ENCODE data around the gene LTB4R.

The LTB4R gene

GRCh38 chr14:24283796-24284460 lies 27.4 kb upstream of the LTB4R start:
- no peak for TF ChIP-seq CTCF (IDR thresholded peaks at IDR 0.05; ENCODE audit: control insufficient read depth, extremely low read depth, insufficient read depth)

GRCh38 chr14:24284501-24285035 lies 26.7 kb upstream of the LTB4R start:
- H3K4me3 ChIP-seq (ENCODE audit: low read depth, low read length): no peak overlapping the region
- no peak for TF ChIP-seq CTCF (IDR thresholded peaks at IDR 0.05; ENCODE audit: control insufficient read depth, extremely low read depth, insufficient read depth)
- no peak for DNase-seq (ENCODE audit: low read depth)

More at GRCh38 chr14:24283796-24284460, 27.4 kb upstream of the LTB4R start:
- no peak for DNase-seq (ENCODE audit: low read depth)
- H3K4me3 ChIP-seq (ENCODE audit: low read depth, low read length): no peak overlapping the region

- no peak overlapping the region for H3K4me3 ChIP-seq (ENCODE audit: low read depth, low read length)
- DNase-seq (ENCODE audit: low read depth): no peak
- TF ChIP-seq CTCF (IDR thresholded peaks at IDR 0.05; ENCODE audit: control insufficient read depth, extremely low read depth, insufficient read depth): no peak
These were observed 26.0 kb upstream of the LTB4R start for GRCh38 chr14:24285351-24285750.

- no peak overlapping the region for H3K4me3 ChIP-seq (ENCODE audit: low read depth, low read length)
- no peak for TF ChIP-seq CTCF (IDR thresholded peaks at IDR 0.05; ENCODE audit: control insufficient read depth, extremely low read depth, insufficient read depth)
- DNase-seq (ENCODE audit: low read depth): no peak
These were observed 24.3 kb upstream of the LTB4R start for GRCh38 chr14:24286996-24287395.

- DNase-seq (ENCODE audit: low read depth): no peak
- no peak overlapping the region for H3K4me3 ChIP-seq (ENCODE audit: low read depth, low read length)
- TF ChIP-seq CTCF (IDR thresholded peaks at IDR 0.05; ENCODE audit: control insufficient read depth, extremely low read depth, insufficient read depth): no peak
These were observed 21.5 kb upstream of the LTB4R start for GRCh38 chr14:24289649-24290280.

GRCh38 chr14:24290746-24291145 lies 20.6 kb upstream of the LTB4R start:
- no peak overlapping the region for H3K4me3 ChIP-seq (ENCODE audit: low read depth, low read length)
- no peak for TF ChIP-seq CTCF (IDR thresholded peaks at IDR 0.05; ENCODE audit: control insufficient read depth, extremely low read depth, insufficient read depth)
- DNase-seq (ENCODE audit: low read depth): no peak

Measured in LNCaP clone FGC (cell line).